ENCODE measurements around the gene MARCHF11.

- no peak for TF ChIP-seq EZH2 (IDR thresholded peaks at IDR 0.05; ENCODE audit: insufficient read depth, poor library complexity, severe bottlenecking)
- no peak for TF ChIP-seq EZH2phosphoT487 (IDR thresholded peaks at IDR 0.05; ENCODE audit: insufficient read depth, low read depth)
These were observed 18.9 kb downstream of the MARCHF11 start for GRCh38 chr5:16160706-16161105.

Measured in GM23248 (cell line).